GM19240 (cell line): ENCODE results near the gene SPEG.
A peak's percentile ranks its signal among the peaks of the same experiment; 100 is the strongest.

ENCODE experiments used
- DNase-seq: peaks from one replicate; pipeline ENCODE4 v3.0.0; 2011; ENCODE audit warnings: low spot score; ENCODE audit not compliant: insufficient read length

Gene SPEG

DNA sequence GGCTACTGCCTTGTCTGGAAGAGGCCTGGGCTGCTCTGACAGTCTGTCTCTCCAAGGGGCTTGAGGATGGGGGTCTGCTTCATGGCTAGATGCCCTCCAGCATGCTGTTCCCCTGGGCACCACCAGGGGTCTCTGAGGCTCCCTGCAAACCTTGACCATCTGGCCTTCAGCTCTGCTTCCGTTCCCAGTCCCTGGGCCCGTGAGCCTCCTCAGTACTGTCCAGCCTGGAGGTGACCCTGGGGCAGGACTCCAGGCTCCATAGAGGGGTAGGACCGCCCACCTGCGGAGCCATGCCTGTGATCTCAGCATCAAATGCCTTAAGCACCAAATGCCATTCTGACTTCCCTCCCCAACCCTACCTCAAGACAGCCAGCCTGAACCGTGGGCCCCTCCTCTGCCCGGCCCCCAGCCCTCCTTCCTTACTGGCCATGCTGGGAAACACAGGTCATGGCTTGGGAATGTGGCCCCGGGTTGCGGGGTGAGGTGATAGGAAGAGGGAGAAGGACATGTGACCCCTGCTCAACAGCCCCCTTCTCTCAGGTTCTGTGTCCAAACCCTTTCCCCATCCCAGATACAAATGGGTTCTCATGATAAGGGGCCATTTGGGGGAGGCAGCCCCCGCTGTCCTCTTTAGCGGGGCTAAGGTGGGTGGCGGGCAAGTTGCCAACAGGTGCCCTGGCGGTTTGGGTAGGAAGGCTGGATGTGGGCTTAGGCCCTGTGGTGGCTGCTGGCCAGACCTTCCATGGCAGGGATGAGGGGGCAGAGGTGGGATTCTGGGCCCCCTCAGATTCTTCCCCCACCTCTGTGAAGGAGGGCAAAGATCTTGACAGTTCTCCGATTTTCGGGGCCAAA is 25.0 kb downstream of the SPEG start:
- DNase-seq: peak; percentile 84

DNA sequence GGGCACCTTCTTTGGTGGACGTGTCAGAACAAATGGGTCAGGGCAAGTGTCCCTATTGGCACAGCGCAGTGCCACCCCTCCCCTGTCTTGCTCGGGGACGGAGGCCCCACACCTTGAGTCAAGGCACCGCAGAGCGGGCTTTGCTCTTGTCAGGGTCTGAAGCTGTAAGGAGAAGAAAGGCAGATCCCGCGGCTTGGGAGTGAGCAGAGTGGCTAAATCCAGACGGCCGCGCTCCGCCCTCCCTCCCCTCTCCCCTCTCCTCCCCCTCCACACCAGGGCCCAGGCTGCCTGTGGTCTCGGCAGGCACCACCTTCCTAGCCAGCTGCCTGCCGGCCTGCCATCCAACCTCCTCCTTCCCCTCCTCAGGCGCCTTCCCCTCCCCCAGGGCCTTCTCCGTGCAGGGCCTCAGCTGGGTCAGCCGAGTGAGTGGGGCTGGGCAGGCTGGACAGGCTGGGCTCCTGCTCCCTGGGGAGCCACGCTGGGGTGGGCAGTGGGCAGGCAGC is 25.8 kb downstream of the SPEG start:
- DNase-seq: no peak

DNA sequence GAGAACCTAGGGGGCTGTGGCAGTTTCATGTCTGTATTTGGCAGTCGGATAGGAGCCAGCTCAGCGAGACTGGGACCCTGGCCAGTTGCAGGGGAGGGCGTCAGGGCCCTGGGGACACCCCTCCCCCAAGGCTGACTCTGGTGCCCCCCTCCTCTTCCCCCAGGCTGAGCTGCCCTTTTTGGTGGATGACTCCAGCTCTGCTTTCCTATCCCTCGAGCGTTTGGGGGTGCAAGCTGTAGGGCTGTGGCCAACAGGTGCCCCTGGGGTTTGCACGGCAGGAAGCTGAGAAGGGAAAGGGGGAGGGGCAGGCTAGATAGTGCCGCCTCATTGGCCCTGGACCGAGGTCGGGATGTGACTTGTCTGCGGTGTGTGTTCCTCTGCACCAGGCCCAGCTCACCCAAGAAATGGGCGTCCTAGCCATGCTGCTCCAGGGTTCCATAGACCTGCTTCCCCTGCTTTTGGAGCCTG is 26.4 kb downstream of the SPEG start:
- DNase-seq: no peak

DNA sequence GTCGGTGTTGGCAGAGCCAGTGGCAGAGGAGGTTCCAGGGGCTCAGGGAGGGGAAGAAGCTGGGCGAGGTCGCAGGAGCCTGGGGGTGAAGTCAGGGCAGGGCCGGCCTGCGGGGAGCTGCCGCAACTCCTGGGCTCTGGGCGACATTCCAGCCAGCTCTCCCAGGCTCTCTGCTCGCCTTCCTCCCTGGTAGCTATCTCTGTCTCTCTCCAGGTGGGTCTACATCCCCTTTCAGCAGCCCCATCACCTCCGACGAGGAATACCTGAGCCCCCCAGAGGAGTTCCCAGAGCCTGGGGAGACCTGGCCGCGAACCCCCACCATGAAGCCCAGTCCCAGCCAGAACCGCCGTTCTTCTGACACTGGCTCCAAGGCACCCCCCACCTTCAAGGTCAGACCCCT is 27.0 kb downstream of the SPEG start:
- DNase-seq: no peak

DNA sequence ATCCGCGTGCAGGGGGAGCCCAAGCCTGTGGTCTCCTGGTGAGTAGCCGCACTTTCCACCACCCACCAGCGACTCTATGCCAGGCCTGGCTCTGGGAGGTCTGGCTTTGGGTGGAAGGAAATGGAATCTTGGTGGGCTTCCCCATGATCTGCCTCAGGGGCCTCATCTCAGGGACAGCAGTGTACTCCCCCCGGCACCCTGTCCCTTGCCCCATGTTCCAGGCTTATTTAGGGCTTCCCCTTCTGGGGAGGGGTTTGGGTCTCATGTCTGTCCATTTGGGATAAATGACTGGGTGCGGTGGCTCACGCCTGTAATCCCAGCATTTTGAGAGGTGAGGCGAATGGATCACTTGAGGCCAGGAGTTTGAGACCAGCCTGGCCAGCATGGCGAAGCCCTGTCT is 27.7 kb downstream of the SPEG start:
- DNase-seq: no peak

DNA sequence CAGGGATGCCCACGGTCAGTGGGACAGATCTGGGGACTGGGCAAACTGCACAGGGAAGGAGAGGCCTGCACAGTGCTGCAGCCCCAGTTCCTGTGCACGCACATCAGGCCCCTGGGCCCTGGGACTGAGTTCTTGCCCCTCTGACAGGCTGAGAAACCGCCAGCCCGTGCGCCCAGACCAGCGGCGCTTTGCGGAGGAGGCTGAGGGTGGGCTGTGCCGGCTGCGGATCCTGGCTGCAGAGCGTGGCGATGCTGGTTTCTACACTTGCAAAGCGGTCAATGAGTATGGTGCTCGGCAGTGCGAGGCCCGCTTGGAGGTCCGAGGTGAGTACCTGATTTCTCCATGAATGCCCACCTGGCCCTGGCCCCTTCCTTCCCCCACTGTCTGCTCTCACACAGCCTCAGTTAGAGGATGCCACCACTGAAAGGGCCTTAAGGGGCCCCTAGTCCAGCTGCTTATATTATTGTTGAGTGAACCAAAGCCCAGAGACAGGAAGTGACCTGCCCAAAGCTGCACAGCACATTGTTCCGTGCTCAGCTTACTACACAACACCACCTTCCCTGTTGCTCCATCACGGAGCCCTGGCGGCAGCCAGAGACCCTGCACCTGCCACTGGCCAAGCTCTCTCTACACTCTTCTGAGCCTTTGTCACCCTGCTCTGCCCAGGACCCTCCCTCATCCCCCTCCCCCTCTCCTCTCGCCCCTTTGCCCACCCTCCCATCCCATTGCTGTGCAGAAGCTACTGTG is 29.8 kb downstream of the SPEG start:
- DNase-seq: no peak

DNA sequence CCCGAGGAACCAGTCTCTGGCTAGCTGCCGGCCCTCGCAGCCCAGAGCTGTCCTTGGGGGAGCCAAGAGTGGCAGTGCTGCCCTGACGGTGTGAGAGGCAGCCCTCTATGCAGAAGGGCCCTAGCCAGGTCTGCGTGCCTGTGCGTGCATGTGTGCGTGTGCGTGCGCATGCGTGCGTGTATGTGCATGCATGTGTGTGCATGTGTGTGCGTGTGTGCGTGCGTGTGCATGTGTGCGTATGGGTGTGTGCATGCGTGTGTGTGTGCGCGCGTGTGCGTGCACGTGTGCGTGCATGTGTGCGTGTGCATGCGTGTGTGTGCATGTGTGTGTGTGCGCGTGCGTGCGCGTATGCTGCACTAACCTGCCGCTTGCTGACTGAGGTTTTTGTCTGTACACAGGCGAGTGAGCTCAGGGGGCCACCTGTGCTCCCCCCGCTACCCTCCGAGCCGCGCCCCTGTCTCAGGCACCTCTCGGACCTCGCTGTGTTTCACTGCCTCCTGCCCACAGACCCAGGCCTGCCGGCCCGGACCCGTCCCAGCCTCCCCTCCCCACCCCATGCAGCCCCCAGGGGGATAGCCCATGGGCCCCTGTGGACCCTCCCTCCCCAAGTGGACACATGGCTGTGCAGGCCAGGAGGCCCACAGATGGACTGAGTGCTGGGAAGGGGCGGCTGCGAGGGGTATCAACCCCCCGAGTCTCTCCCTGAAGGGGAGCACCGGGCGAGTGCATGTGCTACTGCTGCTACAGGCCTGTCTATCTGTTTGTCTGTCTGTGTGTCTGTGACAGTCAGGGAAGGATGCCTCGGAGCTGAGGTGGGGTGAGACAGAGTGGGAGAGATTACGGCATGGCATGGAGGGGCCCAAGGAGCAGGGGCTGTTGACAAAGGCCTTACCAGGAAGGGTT is 31.3 kb downstream of the SPEG start:
- DNase-seq: no peak

DNA sequence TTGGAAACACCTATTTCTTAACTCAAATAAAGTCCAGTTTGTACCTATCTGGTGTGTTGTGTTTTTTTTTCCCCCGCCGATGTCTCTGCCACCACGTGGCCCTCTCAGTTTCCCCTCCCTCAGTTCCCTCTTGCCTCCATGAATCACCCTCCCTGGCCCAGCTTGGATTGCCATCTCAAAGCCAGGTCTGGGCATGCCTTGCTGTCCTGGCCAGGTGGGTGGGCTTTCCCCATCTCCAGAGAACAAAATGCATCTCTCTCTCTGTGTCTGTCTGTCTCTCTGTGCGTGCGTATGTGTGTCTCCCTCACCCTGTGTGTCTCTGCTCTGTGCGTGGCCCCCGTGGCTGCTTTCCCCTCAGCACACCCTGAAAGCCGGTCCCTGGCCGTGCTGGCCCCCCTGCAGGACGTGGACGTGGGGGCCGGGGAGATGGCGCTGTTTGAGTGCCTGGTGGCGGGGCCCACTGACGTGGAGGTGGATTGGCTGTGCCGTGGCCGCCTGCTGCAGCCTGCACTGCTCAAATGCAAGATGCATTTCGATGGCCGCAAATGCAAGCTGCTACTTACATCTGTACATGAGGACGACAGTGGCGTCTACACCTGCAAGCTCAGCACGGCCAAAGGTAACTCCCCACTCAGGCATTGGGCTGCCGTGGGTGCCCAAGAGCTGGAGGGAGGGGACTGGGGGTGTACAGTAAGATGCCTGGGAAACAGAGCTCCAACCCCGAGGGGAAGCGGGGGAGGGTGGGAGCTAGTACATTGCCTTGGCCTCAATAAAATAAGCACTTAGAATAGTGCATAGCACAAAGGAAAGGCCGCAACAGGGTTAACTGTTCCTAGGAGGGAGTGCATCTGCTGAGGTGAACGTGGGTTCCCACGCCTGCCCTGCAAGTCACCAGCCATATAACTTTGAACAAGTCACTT is 32.4 kb downstream of the SPEG start:
- DNase-seq: no peak

DNA sequence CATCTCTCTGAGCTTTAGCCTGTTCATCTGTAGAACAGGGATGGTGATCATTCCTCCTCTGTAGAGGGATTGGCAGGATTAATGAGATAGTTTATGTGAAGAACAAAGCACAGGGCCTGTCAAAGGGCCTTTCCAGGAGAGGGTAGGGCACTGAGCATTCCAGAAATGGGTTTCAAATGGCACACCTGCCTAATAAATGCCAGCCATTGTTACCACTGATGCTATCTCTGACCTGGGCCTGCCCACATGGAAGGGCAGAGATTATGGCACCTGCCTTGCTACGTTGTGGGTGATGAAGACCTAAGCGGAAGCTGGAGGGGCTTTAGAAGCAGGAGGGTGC is 33.1 kb downstream of the SPEG start:
- no peak for DNase-seq

DNA sequence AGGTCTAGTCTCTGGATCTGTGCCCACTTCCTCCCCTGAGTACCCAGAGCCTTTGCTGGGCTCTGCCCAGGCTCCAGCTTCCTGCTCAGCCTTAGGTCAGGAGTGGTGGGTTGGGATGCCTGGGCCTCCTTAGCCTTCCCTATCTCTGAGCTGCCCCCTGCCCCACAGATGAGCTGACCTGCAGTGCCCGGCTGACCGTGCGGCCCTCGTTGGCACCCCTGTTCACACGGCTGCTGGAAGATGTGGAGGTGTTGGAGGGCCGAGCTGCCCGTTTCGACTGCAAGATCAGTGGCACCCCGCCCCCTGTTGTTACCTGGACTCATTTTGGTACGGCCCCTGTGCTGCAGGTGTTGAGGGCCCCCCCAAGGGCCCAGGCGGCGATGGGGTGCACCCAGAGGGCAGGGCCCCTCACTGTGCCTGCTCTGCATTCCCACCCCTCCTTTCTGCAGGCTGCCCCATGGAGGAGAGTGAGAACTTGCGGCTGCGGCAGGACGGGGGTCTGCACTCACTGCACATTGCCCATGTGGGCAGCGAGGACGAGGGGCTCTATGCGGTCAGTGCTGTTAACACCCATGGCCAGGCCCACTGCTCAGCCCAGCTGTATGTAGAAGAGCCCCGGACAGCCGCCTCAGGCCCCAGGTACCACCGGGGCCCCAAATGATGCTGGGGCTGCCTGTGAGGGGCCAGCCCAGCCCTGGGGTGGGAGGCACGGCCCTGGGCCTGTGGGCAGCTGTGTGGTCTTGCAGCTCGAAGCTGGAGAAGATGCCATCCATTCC is 34.0 kb downstream of the SPEG start:
- DNase-seq: no peak

DNA sequence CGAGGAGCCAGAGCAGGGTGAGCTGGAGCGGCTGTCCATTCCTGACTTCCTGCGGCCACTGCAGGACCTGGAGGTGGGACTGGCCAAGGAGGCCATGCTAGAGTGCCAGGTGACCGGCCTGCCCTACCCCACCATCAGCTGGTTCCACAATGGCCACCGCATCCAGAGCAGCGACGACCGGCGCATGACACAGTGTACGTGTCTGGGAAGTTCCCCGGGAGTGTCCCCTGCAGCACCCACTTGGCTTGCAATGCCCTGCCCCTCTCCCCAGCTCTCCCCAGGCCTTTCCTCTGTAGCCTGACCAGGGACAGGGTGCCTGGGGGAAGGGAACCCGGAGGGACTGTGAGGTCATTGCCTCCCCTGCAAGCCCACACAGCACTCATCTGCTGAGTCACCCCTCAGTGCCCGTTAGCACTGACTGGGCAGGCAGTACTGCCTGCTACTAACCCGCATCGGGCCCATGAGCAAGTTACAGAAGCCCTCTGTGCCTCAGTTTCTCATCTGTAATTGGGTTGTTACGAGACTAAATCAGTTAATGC is 34.6 kb downstream of the SPEG start:
- no peak for DNase-seq

DNA sequence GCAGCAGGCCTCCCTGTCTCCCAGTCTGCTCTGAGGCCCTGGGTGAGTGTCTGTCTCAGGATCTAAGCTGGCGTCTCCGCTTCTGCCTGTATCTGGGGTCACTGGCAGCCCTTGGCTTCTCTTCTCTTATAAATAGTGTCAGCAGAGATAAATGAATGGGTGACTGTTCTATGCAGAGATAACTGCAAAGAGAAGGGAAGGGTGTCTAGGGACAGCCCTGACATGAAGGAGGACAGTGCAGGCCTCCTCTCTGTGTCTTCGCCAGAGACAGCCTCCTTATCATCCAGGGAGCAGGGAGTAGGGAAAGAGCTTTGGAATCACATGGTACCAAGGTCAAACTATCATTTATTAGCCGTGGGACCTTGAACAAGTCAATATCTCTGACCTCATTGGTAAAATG is 35.8 kb downstream of the SPEG start:
- no peak for DNase-seq

DNA sequence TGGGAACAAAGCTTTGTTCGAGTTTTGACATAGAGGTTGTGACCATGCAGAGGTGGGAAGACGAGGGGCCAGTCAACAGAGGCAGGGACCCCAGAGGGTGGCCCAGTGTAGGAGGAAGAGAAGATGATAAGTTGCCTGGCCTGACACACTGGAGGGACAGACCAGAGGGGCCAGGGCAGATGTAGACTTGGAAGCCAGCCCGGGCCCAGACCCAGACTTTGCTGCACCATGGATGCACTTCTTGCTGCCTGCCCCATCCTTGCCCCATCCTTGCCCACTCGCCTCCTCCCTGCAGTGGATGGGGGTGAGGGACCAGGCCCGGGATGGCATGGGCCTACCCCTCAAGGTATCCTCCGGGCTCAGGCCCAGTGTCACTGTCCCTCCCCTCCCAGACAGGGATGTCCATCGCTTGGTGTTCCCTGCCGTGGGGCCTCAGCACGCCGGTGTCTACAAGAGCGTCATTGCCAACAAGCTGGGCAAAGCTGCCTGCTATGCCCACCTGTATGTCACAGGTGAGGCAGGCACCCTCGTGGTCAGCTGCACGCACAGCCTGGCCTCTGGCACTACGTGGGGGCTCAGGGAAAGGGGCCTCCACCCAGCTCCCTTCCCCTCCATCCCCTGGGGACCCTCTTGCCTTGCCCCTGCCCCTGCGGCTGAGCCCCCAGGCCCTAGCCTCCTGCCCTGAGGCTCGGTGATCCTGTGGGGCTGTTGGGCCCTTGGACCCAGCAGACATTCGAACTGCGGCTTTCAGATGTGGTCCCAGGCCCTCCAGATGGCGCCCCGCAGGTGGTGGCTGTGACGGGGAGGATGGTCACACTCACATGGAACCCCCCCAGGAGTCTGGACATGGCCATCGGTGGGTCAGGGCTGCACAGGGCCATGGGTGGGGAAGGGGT is 37.1 kb downstream of the SPEG start:
- no peak for DNase-seq

DNA sequence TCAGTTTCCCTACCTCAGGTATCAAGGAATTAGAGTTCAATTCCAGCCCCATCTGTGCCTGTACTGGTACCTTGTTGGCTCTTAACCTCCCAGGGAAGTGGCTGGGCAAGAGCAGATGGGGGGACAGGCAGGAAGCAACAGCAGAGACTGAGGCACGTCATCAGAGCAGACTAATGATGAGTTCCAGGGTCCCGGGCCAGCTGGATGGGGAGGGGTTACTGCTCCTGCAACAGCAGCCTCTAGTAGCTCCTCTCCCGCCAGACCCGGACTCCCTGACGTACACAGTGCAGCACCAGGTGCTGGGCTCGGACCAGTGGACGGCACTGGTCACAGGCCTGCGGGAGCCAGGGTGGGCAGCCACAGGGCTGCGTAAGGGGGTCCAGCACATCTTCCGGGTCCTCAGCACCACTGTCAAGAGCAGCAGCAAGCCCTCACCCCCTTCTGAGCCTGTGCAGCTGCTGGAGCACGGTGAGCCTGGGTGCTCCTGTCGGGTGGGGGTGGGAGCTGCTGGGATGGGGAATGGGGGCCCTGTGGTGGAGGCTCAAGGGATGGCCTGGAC is 38.1 kb downstream of the SPEG start:
- DNase-seq: no peak

DNA sequence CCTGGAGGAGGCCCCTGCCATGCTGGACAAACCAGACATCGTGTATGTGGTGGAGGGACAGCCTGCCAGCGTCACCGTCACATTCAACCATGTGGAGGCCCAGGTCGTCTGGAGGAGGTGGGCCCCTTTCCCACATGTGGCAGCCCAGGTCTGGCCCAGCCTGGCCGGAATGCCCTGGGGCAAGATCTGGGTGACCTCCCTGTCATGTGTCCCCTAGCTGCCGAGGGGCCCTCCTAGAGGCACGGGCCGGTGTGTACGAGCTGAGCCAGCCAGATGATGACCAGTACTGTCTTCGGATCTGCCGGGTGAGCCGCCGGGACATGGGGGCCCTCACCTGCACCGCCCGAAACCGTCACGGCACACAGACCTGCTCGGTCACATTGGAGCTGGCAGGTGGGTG is 38.9 kb downstream of the SPEG start:
- no peak for DNase-seq

DNA sequence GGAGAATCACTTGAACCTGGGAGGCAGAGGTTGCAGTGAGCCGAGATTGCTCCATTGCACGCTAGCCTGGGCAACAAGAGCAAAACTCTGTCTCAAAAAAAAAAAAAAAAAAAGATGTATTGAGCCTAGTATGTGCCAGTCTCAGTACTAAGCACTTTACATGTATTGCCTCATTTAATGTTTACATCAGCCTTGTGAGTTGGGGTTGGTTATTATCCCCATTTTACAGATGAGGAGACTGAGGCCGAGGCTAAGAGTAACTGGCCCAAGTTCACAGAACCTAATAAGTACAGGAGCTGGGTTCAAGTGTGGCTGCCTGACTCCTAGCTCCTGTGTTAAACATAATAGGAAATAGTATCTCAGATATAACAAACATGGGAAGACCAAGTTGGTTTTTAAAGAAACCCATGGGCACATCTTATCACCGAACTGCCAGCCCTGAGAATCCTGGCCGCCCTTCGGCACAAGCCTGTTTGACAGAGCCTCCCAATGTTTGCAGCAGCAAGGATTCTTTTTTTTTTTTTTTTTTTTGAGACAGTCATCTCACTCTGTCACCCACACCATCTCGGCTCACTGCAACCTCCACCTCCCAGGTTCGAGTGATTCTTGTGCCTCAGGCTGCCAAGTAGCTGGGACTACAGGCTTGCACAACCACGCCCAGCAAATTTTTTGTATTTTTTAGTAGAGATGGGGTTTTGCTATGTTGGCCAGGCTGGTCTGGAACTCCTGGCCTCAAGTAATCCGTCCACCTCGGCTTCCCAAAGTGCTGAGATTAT is 39.8 kb downstream of the SPEG start:
- DNase-seq: no peak

DNA sequence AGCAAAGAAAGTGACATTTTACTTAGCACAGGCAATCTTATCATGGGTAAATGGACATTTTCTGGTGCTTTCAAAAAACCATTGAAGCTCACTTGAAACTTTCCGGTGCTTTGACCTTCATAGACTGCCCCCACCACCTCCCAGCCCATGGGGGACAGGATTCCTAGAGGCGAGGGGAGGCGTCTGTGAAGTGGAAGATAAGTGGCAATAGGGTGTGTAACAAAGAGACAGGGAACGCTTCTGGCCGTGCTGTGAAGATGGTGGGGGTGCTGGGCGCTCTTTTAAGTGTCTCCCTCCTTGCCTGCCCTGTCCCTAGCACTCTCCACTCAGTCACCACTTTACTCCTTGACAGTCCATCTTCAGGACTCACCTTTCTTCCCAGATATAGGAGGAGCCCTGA is 40.6 kb downstream of the SPEG start:
- no peak for DNase-seq
